ENCODE data around the gene MRAP.
"Not testable (repeated sequence)": the region's sequence is repeated elsewhere in the genome, so short reads cannot be mapped to it uniquely, and the experiment has no call there.

MRAP gene

DNA sequence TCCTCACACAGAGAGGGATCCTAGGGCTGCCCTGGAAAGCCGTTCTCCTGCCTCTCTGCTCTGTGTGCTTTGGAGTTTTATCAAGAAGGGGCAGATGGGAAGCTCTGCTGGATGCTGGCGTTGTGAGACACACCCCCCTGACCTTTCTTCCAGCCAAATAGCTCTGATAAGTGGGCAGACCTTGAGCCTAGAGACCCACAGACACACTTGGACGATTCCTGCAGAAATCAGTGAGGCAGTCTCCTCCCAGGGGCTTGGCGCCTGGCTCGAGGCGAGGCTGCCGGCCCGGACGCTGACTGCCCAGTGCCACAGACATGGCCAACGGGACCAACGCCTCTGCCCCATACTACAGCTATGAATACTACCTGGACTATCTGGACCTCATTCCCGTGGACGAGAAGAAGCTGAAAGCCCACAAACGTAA lies at the start of gene MRAP:
Gene MRAP (plus strand): TSS at position 198 of the 424 bp plus-strand sequence. CDS start 117 bp downstream, at position 315.
- no peak for DNase-seq

DNA sequence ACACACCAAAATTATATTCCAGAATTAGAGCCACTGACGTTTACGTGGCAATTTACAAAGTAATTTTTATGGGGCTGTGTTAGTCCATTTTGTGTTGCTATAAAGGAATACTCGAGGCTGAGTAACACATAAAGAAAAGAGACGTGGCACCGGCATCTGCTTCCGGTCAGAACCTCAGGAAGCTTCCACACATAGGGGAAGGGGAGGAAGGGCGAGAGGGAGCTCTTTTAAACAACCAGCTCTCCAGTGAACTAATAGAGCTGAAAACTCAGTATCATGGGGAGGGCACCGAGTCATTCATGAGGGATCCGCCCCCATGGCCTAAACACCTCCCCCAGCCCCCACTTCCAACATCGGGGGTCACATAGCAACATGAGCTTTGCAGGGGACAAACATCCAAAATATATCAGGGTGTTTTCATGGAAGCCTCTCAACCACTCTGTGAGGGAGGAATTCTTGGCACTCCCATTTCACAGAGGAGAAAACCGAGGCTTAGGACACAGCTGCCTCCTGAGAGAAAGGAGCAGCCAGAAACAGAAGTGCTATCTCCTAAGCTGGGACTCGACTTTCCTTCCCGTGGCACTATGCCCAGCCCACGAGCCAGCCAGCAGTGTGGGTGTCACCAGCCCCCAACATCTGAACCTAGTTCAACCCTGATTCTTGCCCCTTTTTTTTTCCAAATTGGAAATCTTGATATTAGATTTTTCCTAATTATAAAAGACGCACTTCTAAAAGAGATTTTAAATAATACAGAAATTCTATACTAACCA lies 49.0 kb upstream of the MRAP start:
- no peak for DNase-seq

DNA sequence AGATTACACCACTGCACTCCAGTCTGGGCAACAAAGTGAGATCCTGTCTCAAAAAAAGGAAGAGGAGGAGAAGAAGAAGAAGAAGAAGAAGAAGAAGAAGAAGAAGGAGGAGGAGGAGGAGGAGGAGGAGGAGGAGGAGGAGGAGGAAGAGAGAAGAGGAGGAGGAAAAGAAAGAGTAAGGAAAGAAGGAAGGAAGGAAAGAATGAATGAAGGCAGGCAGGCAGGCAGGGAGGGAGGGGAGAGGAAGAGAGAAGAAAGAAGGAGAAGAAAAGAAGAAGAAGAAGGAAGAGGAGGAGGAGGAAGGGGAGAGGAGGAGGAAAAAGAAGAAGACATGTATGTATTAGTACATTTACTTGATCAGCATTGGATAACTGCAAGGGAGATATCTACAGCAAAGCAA lies 46.5 kb upstream of the MRAP start:
- DNase-seq, result no peak

DNA sequence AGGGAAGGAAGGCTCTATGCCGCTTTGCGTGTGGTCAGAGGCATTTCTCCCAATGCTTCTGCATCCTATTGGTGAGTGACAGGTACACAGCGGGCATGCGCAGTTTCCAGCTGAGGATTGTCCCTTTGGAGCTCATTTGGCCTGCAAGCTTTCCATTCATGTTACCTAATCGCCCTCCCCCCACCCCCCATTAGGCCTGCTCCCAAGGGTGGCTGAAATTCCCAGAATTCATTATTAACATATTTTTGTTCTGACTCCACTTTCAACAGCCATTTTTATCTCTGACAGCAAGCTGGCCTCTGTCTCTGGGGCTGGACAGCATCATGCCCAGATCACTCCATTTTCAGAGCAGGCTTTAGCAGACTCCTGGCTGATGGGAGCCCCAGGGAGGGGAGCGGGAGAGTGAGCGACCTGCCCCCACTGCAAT lies 45.4 kb upstream of the MRAP start:
- no peak for DNase-seq

DNA sequence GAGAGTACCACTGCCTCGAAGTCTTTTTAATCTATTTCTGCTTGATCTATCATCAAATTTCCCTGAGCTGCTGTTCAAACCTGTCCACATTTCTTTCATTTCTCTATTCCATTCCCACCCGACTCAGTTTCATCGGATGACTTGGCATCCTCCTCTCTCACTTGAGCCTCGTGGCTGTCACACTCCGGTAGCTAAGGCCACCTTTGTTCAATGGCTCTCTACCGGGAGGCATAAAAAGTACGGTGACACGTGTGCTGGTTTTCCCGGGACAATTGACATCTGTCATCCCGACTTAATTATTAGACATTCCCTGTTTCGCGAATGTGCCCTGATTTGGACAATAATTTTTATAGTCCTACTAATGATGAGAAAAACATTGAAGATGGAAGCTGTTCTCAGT lies 42.4 kb upstream of the MRAP start:
- no peak for DNase-seq

DNA sequence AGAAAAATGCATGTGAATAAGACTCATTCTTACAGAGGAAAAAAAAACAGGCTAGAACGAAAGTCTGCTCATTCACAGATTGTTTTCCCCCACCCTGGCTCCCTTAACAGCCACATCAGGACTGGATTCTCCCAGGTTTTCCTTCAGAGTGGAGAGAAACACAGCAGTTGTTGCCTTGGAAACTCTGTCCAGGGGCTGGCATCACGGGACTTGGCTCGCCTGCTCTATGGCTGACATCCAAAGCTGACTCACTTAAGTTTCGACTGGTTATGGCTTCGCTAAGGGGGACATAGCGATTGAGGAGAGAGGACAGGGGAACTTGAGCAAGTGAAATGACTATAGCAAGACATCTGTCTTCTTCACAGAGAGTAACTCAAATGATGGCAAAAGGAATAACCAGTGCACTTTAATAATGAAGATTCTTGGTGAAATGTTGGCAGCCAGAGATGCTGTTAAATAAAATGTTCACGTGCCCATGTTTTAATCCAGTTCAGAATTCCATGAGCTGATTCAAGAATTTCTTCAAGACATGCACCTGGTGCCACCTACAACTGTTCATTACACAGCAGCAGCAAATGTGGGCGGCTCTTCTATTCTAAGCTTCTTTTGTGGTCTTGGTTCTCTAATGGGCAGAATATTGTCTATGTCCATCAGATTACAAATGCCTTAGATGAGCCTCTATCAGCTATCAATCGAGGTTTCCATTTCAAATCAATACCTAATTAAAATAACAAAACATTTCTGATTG lies 41.6 kb upstream of the MRAP start:
- no peak for DNase-seq

DNA sequence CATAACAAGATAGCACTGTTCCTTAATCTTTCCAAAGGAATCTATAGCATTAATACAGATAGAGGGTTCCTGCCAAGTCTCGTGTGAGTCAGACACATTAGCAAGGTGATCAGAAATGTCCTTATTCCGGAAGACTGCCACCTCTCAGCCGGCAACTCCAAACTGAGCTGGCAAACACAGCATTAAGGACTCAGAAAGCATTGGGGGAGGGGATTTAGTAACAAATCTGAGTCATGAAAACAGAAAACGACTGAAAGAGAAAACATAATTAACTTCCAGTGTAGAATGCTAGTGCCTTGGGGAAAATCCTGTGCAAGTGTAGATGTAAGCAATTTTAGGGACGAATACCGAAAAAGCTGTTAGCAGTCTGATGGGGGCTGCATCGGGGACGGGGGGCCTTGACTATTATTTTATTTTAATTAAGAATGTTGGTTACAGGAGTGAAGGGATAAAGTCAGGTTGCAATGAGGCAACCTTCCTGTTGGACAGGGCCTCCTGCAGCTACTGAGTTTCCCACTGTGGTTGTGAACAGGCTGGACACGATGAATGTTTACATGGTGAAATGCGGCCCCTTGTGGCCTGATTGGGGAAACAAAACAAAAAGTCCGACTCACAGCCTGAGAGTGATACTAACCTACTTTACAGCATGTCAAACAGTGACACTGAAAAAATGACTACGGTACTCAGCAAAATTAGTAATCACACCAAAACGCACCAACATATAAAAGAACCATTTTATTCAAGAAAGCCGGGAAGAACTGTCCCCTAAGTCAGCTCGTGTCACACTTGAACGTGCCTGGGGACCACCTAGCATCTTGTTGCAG lies 40.5 kb upstream of the MRAP start:
- peak; percentile 3 for DNase-seq

DNA sequence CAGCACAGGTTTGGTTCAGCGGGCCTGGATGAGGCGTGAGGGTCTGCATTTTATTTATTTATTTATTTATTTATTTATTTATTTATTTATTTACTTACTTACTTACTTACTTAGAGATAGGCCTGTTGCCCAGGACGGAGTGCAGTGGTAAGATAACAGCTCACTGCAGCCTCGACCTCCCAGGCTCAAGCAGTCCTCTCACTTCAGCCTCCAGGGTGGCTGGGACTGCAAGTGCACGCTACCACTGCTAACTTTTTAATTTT lies 39.9 kb upstream of the MRAP start:
- not testable (repeated sequence) for DNase-seq

DNA sequence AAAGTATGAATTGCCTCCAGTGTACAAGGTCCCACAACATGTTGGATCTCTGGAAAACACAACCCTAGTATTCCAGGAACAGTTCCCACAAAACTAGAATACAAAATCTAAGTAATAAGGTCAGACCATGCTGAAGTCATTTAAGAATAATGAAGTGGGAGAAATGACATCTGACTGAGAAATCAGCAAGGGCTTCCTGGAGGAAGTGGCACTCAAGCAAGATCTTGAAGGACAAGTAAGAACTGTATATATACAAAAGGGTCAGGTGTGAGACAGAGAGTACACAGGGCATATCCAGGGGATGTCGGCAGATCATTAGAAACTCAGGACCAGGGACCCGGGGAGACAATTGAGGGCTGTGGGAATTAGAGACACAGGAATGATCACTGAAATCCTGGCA lies 38.5 kb upstream of the MRAP start:
- no peak for DNase-seq

DNA sequence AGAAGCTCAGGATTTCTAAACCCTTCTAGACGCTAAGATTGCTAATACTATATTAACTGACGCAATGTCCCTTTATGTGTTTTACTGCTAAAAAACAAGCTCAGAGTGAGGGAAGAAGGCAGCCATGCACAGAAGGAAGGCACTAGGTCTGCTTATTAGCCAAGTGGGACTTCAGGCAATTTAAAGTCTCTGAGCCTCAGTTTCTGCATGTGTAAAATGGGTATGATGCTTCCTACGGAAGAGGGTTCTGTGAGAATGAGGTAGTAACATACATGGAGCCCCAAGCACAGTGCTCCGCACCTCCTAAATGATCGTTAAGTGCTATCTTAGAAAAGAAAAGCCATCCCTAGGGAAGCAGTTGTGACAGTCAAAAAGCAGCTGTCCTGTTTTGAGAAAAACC lies 36.7 kb upstream of the MRAP start:
- DNase-seq, result no peak

DNA sequence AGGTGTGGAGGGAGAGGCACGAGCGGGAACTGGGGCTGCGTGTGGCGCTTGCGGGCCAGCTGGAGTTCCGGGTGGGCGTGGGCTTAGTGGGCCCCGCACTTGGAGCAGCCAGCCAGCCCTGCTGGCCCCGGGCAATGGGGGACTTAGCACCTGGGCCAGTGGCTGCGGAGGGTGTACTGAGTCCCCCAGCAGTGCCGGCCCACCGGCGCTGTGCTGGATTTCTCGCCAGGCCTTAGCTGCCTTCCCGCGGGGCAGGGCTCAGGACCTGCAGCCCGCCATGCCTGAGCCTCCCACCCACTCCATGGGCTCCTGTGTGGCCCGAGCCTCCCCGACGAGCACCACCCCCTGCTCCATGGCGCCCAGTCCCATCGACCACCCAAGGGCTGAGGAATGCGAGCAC lies 33.3 kb upstream of the MRAP start:
- DNase-seq, result not testable (repeated sequence)

DNA sequence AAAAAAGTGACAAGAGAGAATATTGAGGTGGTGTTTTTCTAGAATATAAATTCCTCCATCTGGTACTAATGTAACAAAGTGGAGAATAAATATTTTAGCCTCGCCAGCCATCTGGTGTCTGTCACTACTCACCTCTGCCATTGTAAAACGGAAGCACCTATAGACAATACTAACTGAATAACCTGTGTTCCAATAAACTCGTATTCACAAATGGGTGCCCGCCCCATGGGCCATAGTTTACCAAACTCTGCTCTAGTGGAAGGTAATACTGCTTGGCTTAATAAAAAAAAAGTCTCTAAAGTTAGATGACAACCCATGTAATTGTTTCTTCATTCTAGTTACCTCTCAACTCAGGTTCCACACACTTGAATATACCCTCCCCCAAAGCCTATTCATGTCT lies 27.9 kb upstream of the MRAP start:
- no peak for DNase-seq

DNA sequence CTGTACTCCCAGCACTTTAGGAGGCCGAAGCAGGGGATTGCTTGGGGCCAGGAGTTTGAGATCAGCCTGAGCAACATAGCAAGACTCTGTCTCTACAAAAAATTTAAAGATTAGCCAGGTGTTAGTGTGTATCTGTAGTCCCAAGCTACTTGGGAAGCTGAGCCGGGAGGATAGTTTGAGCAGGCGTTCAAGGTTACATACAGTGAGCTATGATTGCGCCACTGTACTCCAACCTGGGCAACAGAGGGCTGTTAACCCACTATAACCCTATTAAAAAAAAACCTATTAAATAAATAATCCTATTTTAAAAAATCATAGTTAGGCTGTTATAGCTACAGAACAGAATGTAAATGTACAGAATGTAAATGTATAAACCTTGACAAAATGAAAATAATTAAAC lies 22.0 kb upstream of the MRAP start:
- no peak for DNase-seq

DNA sequence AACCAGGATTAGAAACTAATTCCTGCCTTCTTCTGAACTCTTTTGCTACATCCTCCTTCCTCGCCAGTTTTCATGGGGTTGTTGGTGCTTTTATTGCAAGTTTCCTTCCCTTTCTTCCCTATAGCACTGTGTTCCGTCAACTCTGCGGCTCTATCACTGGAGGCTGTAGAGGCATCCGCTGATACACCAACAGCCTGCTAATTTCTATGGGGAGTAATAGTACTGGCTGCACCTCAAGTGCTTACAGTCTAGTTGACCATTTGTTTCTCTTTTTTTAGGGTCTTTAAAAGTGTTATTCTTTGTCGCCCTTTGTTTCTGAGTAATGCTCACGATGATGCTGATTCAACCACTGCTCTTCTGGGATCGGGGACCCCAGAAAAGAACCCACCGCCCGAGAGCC lies 20.6 kb upstream of the MRAP start:
- no peak for DNase-seq

DNA sequence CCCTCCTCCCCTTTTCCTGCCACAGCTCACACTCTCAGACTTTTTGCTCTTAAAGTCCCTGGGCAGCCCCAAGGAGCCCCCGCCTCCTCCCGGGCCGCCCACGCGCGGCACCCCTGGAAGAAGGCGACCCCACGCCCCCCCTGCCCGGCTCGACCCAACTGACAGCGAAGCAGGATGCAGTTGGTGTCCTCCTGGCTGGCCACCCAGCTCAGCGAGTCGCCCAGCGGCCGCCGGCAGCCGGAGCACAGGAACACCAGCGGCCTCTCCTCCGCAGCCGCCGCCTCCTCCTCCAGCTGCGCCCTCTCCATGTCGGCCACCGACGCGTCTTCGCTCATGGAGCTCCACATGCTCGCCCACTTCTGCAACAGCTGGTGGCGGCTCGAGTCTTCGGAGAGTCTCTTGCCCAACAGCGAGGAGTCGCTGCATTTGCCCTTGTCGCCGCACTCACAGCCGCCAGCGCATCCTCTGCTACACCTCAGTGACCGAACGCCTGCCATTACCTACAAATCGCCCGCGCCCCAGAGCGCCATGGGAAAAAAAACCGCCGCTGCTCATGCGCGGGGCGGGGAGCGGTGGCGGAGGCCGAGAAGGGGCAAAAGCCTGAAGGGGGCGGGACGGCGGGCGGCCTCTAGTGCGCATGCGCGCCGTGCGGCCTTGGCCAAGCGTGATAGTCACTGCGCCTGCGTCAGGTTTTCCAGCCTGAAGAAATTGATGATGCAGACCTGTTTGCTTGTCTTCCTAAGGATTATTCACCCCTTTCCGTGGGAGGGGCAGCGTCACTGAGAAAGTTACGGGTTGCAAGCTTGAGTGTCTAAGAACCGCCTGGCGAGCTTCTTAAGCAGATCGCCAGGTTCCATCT lies 19.9 kb upstream of the MRAP start, which contains the start of gene MIS18A:
Gene MIS18A (minus strand): TSS at position 532 of the 859 bp plus-strand sequence. CDS start 35 bp downstream, at position 497.
- peak; percentile 97 for DNase-seq

DNA sequence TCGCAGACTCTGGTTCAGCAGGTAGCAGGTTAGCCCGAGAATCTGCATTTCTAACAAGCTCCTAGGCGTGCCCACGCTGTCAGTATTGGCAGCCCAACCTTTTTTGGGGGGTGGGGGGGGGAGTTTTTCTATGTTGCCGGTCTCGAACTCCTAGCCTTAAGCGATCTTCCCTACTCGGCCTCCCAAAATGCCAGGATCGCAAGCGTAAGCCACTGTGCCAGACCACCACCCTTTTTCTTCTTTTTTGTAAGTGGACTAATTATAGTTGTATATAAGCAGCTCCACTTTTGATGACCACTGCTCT lies 19.3 kb upstream of the MRAP start:
- DNase-seq, result no peak

DNA sequence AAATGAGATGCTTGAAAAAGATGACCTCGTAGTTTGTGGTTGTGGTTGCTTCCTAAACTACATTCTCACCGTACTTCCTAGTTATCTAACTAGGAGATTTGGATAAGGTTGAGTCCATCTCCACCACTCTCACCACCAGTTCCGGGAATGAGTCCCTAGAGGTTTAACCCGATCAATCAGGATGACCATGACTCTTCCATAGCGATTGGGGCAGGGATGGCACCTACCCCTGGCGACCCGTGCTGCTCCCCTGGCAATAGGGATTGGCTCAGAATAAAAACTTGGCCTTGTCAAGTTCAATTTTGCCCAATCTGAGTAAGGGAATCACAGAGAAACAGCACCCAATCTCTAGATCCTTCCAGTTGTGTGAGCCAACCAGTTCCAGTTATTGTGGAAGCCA lies 17.1 kb upstream of the MRAP start:
- DNase-seq, result no peak

DNA sequence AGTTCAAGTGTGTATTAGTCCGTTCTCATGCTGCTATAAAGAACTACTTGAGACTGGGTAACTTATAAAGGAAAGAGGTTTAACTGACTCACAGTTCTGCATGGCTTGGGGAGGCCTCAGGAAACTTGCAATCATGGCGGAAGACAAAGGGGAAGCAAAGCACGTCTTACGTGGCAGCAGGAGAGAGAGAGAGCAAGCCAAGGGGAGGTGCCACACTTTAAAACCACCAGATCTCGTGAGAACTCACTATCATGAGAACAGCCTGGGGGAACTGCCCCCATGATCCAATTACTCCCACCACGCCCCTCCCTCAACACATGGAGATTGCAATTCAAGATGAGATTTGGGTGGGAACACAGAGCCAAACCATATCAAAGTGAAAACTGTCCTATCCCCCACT lies 15.7 kb upstream of the MRAP start:
- no peak for DNase-seq

DNA sequence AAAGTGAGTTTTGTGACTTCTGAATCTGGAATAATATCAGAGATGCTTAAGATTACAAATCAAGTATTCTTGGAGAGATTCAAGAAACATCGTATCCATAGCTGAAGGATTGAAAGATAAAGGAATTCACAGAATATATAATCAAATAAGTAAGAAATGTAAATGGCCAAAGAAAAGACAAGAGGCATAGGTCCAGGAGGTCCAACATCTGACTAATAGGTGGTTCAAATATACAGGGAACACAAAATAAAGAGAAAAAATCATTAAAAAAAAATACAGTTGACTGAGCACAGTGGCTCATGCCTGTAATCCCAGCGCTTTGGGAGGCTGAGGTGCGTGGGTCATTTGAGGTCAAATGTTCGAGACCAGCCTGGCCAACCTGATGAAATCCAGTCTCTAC lies 13.2 kb upstream of the MRAP start:
- DNase-seq, result no peak

DNA sequence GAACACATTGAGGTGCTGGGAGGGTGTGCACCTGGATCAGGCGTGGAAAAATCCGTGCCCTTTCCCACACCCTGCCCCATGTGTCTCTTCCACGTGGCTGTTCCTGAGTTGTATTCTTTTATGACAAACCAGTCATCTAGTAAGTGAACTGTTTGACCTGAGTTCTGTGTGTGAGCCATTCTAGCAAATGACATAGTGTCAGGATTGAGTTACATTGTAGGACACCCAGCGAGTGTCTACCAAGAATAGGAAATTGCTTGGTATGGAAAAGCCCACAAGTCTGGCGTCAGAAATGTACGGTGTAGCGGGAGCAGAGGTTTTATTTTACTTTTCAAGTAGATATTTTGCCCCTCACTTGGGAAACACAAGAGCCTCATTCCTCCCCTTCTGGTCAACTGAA lies 1.2 kb upstream of the MRAP start:
- DNase-seq, result no peak

DNA sequence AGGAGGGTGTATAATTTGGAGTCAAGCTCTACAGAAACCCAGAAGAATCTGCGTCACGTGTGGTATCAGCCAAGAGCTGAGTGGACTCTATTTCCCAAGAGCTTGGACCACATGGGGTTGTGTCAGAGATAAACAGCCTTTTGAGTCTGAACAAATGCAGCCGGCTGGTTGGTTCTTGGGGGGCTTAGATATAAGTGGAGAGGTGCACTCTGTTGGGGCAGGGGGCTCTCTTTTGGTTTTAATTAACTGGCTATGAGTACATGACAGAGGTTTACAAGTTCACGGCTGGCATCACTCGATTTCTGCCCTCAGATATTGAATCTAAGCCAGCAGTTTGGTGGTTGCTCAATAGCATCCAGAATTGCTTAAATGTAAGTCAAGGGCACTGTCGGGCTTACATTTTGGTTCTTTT lies 501 bp upstream of the MRAP start:
- no peak for DNase-seq

DNA sequence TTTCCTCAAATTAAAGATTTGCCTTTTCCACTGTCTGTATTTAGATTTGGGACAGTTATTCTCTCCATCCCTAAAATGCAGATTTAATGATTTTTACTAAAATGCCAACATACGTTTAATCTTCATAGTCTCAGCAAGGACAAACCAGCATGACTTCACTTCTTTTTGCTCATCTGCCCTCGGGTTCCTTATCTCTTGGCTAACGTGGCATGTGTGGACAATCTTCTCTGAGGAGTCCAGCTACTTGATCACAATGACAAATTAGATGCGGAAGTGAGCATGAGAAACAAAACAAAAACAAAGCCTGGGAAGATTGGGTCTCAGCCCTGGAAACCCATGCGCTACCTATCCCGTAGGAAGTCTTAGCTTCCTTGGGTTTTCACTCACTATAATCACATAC lies 1.0 kb downstream of the MRAP start:
- no peak for DNase-seq

DNA sequence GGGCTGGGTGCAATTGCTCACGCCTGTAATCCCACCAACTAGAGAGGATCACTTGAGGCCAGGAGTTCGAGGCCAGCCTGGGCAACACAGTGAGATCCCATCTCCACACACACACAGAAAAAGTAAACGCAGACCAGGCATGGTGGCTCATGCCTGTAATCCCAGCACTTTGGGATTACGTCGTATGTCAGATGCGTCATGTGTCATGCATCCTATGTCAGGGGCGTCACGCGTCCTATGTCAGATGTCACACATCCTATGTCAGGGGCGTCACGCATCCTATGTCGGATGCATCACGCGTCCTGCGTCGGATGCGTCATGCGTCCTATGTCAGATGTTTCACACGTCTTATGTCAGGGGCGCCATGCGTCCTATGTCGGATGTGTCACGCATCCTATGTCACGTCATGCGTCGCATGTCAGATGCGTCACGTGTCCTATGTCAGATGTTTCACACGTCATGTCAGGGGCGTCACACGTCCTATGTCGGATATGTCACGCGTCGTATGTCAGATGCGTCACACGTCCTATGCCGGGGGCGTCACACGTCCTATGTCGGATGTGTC lies 1.5 kb downstream of the MRAP start:
- DNase-seq, result no peak

All from activated CD4-positive, alpha-beta T cell treated with anti-CD3 and anti-CD28 coated beads, Interleukin-2, amount 50 U/mL, for 1 hour (primary cell).